ENCODE results near the gene HORMAD2. TPM values are rescaled to one million over a fixed set of nuclear protein-coding genes. Genes with fewer than 3 reads are reported as not detected.

The HORMAD2 gene
- total and polyA plus RNA-seq, 2 donors (not counting 1 experiment from before 2014, with no cell fraction given) = not detected

GRCh38 chr22:30180616-30181015 is 100.4 kb downstream of the HORMAD2 start:
- TF ChIP-seq, protein P1, sequence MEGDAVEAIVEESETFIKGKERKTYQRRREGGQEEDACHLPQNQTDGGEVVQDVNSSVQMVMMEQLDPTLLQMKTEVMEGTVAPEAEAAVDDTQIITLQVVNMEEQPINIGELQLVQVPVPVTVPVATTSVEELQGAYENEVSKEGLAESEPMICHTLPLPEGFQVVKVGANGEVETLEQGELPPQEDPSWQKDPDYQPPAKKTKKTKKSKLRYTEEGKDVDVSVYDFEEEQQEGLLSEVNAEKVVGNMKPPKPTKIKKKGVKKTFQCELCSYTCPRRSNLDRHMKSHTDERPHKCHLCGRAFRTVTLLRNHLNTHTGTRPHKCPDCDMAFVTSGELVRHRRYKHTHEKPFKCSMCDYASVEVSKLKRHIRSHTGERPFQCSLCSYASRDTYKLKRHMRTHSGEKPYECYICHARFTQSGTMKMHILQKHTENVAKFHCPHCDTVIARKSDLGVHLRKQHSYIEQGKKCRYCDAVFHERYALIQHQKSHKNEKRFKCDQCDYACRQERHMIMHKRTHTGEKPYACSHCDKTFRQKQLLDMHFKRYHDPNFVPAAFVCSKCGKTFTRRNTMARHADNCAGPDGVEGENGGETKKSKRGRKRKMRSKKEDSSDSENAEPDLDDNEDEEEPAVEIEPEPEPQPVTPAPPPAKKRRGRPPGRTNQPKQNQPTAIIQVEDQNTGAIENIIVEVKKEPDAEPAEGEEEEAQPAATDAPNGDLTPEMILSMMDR (IDR thresholded peaks at IDR 0.05) = no peak
- Histone ChIP-seq H3K27ac (ENCODE audit: low read length in 2 of 2) (no peak overlapping the region), H3K79me2 (ENCODE audit: control insufficient read depth, insufficient read depth, low read length) (no peaks in the 10 kb centered on the region), H4K20me1 (ENCODE audit: control insufficient read depth, insufficient read depth, low read length, poor library complexity, severe bottlenecking) (no peaks in the 10 kb centered on the region), H3K4me3 (ENCODE audit: control extremely low read depth in 1 of 5, extremely low read depth in 1 of 5, insufficient read depth in 1 of 5, low read depth in 2 of 5, low read length in 4 of 5) (no peak overlapping the region), H3K9ac (ENCODE audit: low read length) (no peak overlapping the region), H3K4me2 (replicated peaks; ENCODE audit: low read depth, low read length, poor library complexity, severe bottlenecking) (no peak overlapping the region), H3K9me3 (ENCODE audit: control extremely low read depth in 1 of 3, control insufficient read depth in 2 of 3, insufficient read depth in 1 of 3, low read length in 2 of 3) (no peaks in the 10 kb centered on the region), H2AFZ (ENCODE audit: insufficient read depth, low read depth, low read length, poor library complexity, severe bottlenecking) (no peak overlapping the region), H3K4me1 (ENCODE audit: control insufficient read depth in 2 of 2, insufficient read depth in 2 of 2, low read length in 2 of 2) (no peaks in the 10 kb centered on the region), H3K27me3 (replicated peaks in 1 of 4; ENCODE audit: control extremely low read depth in 1 of 4, control insufficient read depth in 3 of 4, insufficient read depth in 4 of 4, low read length in 3 of 4) (peaks cover 0 to 7% (median 0%) of the 10 kb centered on the region in 4 experiments), H3K36me3 (replicated peaks in 1 of 2; ENCODE audit: control extremely low read depth in 1 of 2, control insufficient read depth in 1 of 2, extremely low read depth in 1 of 2, insufficient read depth in 2 of 2, low read length in 1 of 2) (no peaks in the 10 kb centered on the region)
- Mint-ChIP-seq H3K4me1 (no peaks in the 10 kb centered on the region), H3K27ac (no peak overlapping the region), H3K9me3 (ENCODE audit: insufficient read depth) (no peaks in the 10 kb centered on the region), H3K4me3 (no peak overlapping the region), H3K27me3 (peaks cover 32% of the 10 kb centered on the region)
- CTCF ChIA-PET = no interaction called here
- DNase-seq = no peak
- 98% methylated on average over 3 of the region's 3 CpGs for WGBS (ENCODE audit: insufficient coverage)
- intact Hi-C loops (cut with micrococcal nuclease) = no loop called here
- POLR2A ChIA-PET = no interaction called here
- no peak for ATAC-seq (ENCODE audit: low read depth)

GRCh38 chr22:30181459-30182349 is 101.4 kb downstream of the HORMAD2 start:
- intact Hi-C loops (cut with micrococcal nuclease) = no loop called here
- POLR2A ChIA-PET = no interaction called here
- H3K9me3 Mint-ChIP-seq (ENCODE audit: insufficient read depth) = no peaks in the 10 kb centered on the region

More at GRCh38 chr22:30181459-30182349, 101.4 kb downstream of the HORMAD2 start:
- TF ChIP-seq, protein P1 (IDR thresholded peaks at IDR 0.05) = no peak
- no peak for TF ChIP-seq EZH2 (IDR thresholded peaks at IDR 0.05; ENCODE audit: borderline replicate concordance, insufficient read depth, low read depth, low read length, poor library complexity, severe bottlenecking)
- Mint-ChIP-seq H3K4me3 (no peak overlapping the region), H3K27ac (no peak overlapping the region), H3K4me1 (no peaks in the 10 kb centered on the region), H3K27me3 (peaks cover 36% of the 10 kb centered on the region)
- no peaks in the 10 kb centered on the region for H3K36me3 ChIP-seq (replicated peaks in 1 of 2; ENCODE audit: control extremely low read depth in 1 of 2, control insufficient read depth in 1 of 2, extremely low read depth in 1 of 2, insufficient read depth in 2 of 2, low read length in 1 of 2)
- CTCF ChIA-PET = no interaction called here
- no peak overlapping the region for H3K4me3 ChIP-seq (ENCODE audit: control extremely low read depth in 1 of 5, extremely low read depth in 1 of 5, insufficient read depth in 1 of 5, low read depth in 2 of 5, low read length in 4 of 5)
- H3K27me3 ChIP-seq (replicated peaks in 1 of 4; ENCODE audit: control extremely low read depth in 1 of 4, control insufficient read depth in 3 of 4, insufficient read depth in 4 of 4, low read length in 3 of 4) = peaks cover 0 to 7% (median 0%) of the 10 kb centered on the region in 4 experiments
- DNase-seq = no peak
- no peak for ATAC-seq (ENCODE audit: low read depth)
- H3K27ac ChIP-seq (ENCODE audit: low read length in 2 of 2) = no peak overlapping the region
- WGBS (ENCODE audit: insufficient coverage) = 100% methylated on average over 2 of the region's 7 CpGs
- no peak overlapping the region for H2AFZ ChIP-seq (ENCODE audit: insufficient read depth, low read depth, low read length, poor library complexity, severe bottlenecking)
- H3K79me2 ChIP-seq (ENCODE audit: control insufficient read depth, insufficient read depth, low read length) = no peaks in the 10 kb centered on the region
- H3K4me2 ChIP-seq (replicated peaks; ENCODE audit: low read depth, low read length, poor library complexity, severe bottlenecking) = no peak overlapping the region
- no peaks in the 10 kb centered on the region for H3K9me3 ChIP-seq (ENCODE audit: control extremely low read depth in 1 of 3, control insufficient read depth in 2 of 3, insufficient read depth in 1 of 3, low read length in 2 of 3)
- H4K20me1 ChIP-seq (ENCODE audit: control insufficient read depth, insufficient read depth, low read length, poor library complexity, severe bottlenecking) = no peaks in the 10 kb centered on the region
- no peaks in the 10 kb centered on the region for H3K4me1 ChIP-seq (ENCODE audit: control insufficient read depth in 2 of 2, insufficient read depth in 2 of 2, low read length in 2 of 2)
- no peak overlapping the region for H3K9ac ChIP-seq (ENCODE audit: low read length)

Measured in B cell (primary cell).